Ectodermal cell (in vitro differentiated cells): ENCODE results near the gene RARB.
A peak's percentile ranks its signal among the peaks of the same experiment; 100 is the strongest.

ENCODE experiments used
- H3K27ac ChIP-seq: 2 replicates; pipeline ENCODE4 v1.7.0; 2013; ENCODE audit warnings: mild to moderate bottlenecking, low read depth, low read length; ENCODE audit not compliant: insufficient read depth, poor library complexity, severe bottlenecking
- H3K27me3 ChIP-seq: 2 replicates; pipeline ENCODE4 v1.7.0; 2013; ENCODE audit warnings: mild to moderate bottlenecking, low read length; ENCODE audit not compliant: insufficient read depth, control insufficient read depth, poor library complexity, severe bottlenecking
- H3K36me3 ChIP-seq: one replicate; pipeline ENCODE4 v1.7.0; 2013; ENCODE audit warnings: low read length; ENCODE audit not compliant: control insufficient read depth, insufficient read depth
- H3K4me1 ChIP-seq: one replicate; pipeline ENCODE4 v1.7.0; 2013; ENCODE audit warnings: low read length; ENCODE audit not compliant: control insufficient read depth, insufficient read depth
- H3K4me3 ChIP-seq: 2 replicates; pipeline ENCODE4 v1.7.0; 2013; ENCODE audit warnings: low read depth, low read length, control low read depth; ENCODE audit not compliant: insufficient read depth
- H3K9me3 ChIP-seq: 2 replicates; pipeline ENCODE4 v1.7.0; 2013; ENCODE audit warnings: mild to moderate bottlenecking, low read length, moderate library complexity; ENCODE audit not compliant: control insufficient read depth
- WGBS, 2 experiments: methylation state at CpG; one replicate each; pipeline ENCODE4 v1.1.7; 2013; ENCODE audit warnings: missing lambda C conversion rate in 2 of 2; 5-methylcytosine and 5-hydroxymethylcytosine counted together

The RARB gene

DNA sequence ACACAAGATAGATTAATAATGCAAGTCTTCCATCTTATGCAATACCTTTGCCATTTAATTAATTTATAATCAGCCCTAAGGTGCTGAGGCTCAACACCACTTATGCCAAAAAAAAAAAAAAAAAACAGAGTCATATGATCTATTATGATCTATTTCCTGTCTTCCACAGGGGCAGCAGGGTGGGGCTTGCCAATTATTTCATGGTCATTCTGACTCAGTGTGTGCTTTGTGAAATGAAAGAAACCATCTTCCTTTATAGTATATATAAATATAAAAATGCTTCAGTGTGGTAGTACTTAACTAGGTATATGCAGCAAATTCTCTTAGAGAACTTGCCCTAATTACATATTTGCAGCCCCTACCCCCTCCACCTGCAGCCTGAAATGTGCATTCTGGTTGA, 7.2 kb upstream of the RARB start:
- H3K27me3 ChIP-seq: no peaks in the 10 kb centered on the region
- H3K27ac ChIP-seq: no peak overlapping the region
- H3K36me3 ChIP-seq: no peaks in the 10 kb centered on the region
- H3K4me3 ChIP-seq: no peak overlapping the region
- H3K9me3 ChIP-seq: no peaks in the 10 kb centered on the region
- H3K4me1 ChIP-seq: peaks cover 29% of the 10 kb centered on the region

DNA sequence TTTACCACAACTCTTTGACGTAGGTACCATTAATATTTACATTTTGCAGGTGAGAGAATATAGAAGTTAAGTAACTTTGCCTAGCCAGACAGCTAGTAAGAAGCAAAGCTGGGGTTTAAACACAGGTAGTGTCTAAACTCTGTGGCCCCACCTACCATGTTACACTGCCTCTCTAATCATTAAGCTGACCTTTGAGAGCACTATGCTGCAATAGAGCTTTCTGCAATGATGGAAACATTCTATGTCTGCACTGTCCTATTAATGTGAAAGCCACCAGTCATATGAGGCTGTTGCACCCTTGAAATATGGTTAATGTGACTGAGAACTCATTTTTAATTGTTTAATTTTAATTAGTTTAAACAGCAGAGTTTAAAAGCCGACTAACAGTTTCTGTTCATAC, 6.3 kb upstream of the RARB start:
- Histone ChIP-seq H3K4me1 (peaks cover 38% of the 10 kb centered on the region), H3K27ac (no peak overlapping the region), H3K9me3 (no peaks in the 10 kb centered on the region), H3K4me3 (no peak overlapping the region), H3K36me3 (no peaks in the 10 kb centered on the region), H3K27me3 (no peaks in the 10 kb centered on the region)
- 86 to 100% methylated on average over 1 of the region's 2 CpGs for WGBS, 2 experiments

DNA sequence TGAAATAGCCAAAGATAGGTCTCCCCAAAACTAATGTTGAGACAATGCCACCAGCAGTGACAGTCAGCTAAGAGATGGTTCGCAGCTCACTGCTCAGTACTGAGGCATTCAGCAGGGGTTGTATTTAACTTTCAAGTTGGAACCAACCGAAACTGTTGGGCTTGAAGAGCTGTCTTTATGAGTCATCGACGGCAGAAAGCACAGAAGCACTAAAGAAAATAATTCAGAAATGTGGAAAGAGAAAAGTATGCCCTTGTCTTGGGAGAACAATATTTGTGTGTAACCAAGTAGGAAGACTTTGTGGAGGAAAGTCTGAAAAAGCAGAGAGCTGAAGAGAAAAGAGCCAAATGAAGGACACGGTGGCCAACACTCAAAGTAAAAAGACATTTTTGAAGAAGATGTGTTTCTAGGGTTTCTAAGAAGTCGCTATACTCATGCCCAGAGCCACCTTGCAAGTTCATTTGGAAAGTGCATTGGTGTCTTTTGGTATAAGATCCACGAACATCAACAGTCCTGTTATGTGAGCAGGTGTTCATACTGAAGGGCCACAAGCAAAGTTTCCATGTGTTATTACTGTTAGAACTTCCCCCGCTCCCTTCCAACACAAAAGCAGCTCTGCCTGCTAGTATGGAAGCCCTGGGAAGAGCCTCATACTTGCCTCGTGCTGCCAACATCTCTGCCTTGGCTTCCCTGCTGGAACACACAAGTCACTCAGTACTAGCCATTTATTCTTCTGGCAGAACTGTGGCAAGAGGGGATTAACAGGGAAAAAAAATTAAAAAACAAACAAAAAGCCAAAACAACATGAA, 4.1 kb upstream of the RARB start:
- H3K27ac ChIP-seq: no peak overlapping the region
- no peak overlapping the region for H3K4me3 ChIP-seq
- H3K4me1 ChIP-seq: peaks cover 49% of the 10 kb centered on the region
- H3K27me3 ChIP-seq: no peaks in the 10 kb centered on the region
- no peaks in the 10 kb centered on the region for H3K36me3 ChIP-seq
- no peaks in the 10 kb centered on the region for H3K9me3 ChIP-seq
- WGBS, 2 experiments: 62 to 68% methylated on average over 9 of the region's 9 CpGs

DNA sequence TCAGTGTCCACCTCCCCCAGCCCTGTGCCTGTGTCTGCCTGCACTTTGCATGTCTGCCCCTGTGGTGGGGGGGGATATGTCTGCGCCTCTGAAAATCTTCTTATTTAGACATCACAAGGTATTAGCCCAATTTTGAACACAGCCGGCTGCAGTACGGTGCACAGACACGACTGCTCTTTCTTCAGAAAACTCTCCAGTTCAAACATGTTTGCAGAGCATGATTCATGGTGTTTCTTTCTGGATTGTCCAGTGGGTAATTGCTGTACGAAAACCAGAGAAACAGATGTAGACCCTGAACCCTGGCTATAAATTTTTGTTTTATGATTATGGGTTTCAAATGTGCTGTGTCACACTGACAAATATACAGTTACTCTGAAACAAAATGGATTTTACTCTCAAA, 3.4 kb upstream of the RARB start:
- Histone ChIP-seq H3K4me3 (no peak overlapping the region), H3K36me3 (no peaks in the 10 kb centered on the region), H3K4me1 (peaks cover 45% of the 10 kb centered on the region), H3K9me3 (no peaks in the 10 kb centered on the region), H3K27ac (no peak overlapping the region), H3K27me3 (no peaks in the 10 kb centered on the region)
- WGBS, 2 experiments: 81 to 88% methylated on average over 4 to 5 of the region's 5 CpGs

DNA sequence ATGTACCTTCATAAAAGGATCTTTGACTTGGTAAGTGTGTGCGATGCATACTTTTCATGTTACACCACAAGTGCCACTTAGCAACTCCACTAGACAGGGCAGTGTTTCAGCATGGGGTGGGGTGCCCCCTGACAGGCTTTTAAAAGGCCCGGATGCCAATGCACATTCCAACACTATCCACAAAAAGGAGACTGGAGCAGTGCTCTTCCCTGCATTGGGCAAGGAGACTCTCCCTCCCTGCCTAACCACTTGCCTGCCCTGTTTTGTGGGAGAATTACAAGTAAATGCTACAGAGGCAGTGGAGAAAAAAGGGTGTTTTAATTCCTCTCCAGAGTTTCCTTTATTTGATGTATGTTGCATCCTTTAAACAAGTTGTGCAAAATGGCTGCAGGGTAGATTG, 1.7 kb upstream of the RARB start:
- Histone ChIP-seq H3K27ac (no peak overlapping the region), H3K4me3 (no peak overlapping the region), H3K4me1 (peaks cover 40% of the 10 kb centered on the region), H3K9me3 (no peaks in the 10 kb centered on the region), H3K36me3 (no peaks in the 10 kb centered on the region), H3K27me3 (no peaks in the 10 kb centered on the region)
- 36 to 56% methylated on average over 2 of the region's 2 CpGs for WGBS, 2 experiments

DNA sequence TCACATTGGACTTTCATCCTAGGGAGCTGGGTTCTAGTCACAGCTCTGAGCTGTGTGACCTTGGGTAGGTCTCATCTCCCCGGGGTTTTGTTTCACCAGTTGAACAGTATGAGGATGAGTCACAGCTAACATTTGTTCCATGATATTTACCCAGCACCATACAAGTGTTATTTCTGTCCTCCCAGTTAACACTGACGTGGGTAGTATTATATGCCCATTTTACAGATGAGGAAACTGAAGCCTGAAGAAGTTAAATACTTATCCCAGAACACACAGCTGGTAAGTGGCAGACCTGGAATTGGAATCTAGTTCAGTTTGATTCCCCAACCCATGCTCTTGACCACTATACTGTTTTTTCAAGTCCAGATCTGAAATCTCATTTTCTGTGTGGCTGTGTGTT, 908 bp upstream of the RARB start:
- H3K9me3 ChIP-seq: no peaks in the 10 kb centered on the region
- 90 to 97% methylated on average over 2 of the region's 2 CpGs for WGBS, 2 experiments
- no peaks in the 10 kb centered on the region for H3K36me3 ChIP-seq
- peaks cover 46% of the 10 kb centered on the region for H3K4me1 ChIP-seq
- H3K4me3 ChIP-seq: peak overlapping the region; percentile 52
- H3K27ac ChIP-seq: peak overlapping the region; percentile 79
- no peaks in the 10 kb centered on the region for H3K27me3 ChIP-seq

DNA sequence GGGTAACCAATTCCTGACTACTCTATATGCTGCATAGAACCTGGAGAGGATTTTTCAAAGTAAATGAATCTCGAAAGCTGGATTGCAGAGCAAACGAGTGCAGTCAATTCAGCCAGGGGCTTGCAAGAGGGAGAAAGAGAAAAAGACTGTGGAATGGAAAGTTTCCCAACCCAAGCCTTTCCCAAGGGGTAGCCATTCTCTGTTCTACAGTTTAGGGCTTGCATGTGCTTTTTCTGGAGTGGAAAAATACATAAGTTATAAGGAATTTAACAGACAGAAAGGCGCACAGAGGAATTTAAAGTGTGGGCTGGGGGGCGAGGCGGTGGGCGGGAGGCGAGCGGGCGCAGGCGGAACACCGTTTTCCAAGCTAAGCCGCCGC, 511 bp upstream of the RARB start:
- Histone ChIP-seq H3K4me1 (peaks cover 46% of the 10 kb centered on the region), H3K27ac (peak overlapping the region; percentile 79)
- 11 to 12% methylated on average over 13 of the region's 13 CpGs for WGBS, 2 experiments

DNA sequence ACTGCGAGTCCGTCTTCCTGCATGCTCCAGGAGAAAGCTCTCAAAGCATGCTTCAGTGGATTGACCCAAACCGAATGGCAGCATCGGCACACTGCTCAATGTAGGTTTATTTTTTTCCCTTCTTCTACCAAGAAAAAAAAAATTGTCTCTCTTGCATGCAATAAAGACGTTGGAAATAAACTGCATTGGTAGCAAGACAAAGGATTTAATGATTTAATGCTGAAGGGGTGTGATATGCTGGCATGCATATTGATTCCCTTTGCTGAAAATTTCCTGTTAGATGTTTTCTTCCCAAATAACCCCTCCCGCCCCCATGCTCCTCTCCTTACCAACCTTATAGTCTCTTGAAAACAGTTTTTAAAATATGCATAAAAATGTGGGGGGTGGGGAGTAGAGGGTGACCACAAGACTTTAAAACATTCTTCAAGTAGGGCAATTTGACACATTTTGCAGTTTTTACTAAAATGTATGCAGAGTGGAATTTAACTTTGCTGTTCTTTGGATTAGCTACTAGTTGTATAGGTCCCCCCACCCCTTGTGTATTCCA, 799 bp downstream of the RARB start:
- H3K27ac ChIP-seq: peak overlapping the region; percentile 81
- peak overlapping the region; percentile 52 for H3K4me3 ChIP-seq
- H3K27me3 ChIP-seq: no peaks in the 10 kb centered on the region
- no peaks in the 10 kb centered on the region for H3K9me3 ChIP-seq
- H3K36me3 ChIP-seq: no peaks in the 10 kb centered on the region
- peaks cover 44% of the 10 kb centered on the region for H3K4me1 ChIP-seq
- 42 to 43% methylated on average over 5 of the region's 6 CpGs for WGBS, 2 experiments

More for the DNA sequence above, 511 bp upstream of the RARB start:
- peak overlapping the region; percentile 52 for H3K4me3 ChIP-seq
- no peaks in the 10 kb centered on the region for H3K36me3 ChIP-seq
- no peaks in the 10 kb centered on the region for H3K27me3 ChIP-seq
- H3K9me3 ChIP-seq: no peaks in the 10 kb centered on the region

DNA sequence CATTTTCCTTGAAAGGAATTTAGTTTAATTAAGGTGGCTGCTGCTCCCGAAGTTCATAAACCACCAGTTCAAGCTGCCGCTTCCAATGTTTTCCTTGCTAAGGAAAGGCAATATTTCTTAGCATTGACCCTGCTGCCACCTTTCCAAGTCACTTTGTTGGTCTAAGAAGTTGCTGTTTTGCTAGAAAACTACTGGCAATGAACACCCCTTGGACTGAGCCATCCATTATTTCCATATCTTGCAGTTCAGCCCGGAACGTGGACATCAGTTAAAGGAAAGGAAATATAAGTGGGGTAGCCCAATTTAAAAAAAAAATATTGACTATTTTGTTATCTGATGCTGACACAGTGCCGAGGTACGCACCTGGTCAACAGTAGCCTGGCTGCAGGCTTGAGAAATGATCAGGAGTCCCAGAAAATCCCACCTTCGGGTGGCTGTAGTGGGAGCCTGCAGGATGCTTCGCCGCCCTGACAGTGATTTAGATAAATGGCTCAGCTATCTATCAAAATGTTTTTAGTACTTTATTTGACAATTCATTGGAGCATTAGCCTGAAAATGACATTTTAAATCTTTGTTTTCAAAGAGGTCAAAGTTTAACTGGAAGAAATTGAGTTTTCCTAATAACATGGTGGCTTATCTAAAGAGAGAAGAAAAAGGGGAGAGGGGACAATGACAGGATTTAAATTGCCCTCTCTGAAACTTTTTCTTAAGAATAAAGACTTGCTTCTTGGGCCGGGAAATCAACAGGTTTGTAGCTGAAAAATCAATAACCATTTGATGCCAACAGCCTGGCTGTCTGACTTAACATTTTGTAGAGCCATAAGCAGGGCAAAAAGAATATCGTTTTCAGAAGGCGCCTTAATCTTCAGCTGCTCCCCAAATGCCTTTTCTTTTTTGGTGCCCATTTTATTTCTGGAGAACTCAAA, 1.6 kb downstream of the RARB start:
- no peak overlapping the region for H3K27ac ChIP-seq
- H3K27me3 ChIP-seq: no peaks in the 10 kb centered on the region
- H3K4me3 ChIP-seq: peak overlapping the region; percentile 52
- H3K4me1 ChIP-seq: peaks cover 37% of the 10 kb centered on the region
- 66 to 69% methylated on average over 12 of the region's 12 CpGs for WGBS, 2 experiments
- no peaks in the 10 kb centered on the region for H3K36me3 ChIP-seq
- H3K9me3 ChIP-seq: no peaks in the 10 kb centered on the region

DNA sequence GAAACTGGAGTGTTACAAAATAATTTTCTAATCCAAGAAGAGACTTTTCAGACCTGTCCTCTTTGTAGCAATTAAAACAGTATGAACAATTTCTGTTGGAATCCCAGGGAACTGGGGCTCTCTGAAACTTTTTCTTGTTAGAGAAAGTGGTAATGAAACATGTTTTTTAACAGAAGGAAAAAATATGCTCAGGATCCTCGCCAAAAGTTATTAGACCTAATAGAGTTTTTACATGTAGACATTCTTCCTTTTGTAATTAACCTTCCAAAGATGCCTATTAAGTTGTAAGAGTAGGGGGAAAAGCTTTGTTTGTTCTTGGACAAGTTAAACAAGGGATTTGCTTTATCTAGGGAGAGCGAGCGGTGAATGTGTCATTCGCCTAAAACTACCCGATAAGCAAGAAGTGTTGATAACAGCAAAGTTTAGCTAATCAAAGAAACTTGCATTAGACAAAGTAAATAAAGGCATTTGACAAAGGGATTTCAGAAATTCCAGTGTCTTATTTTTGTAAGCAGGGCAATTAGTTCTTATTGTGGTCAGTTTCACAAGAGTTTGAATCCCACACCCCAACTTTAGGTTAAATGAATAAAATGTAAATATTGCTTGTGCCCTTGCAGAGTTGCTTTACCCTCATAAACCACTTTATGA, 2.3 kb downstream of the RARB start:
- H3K27ac ChIP-seq: no peak overlapping the region
- no peaks in the 10 kb centered on the region for H3K27me3 ChIP-seq
- H3K9me3 ChIP-seq: no peaks in the 10 kb centered on the region
- peaks cover 35% of the 10 kb centered on the region for H3K4me1 ChIP-seq
- H3K36me3 ChIP-seq: no peaks in the 10 kb centered on the region
- H3K4me3 ChIP-seq: peak overlapping the region; percentile 52
- WGBS, 2 experiments: 32 to 52% methylated on average over 4 to 5 of the region's 5 CpGs
